Fibroblast of mammary gland (primary cell): ENCODE data around the gene ATOH8.

Source experiments
- DNase-seq: peaks from one replicate; pipeline ENCODE4 v3.0.0-alpha.2; 2010; ENCODE audit warnings: low read depth
- H3K4me3 ChIP-seq: 2 replicates; pipeline ENCODE4 v1.5.1; 2011; ENCODE audit warnings: low read depth, mild to moderate bottlenecking, low read length, moderate library complexity; ENCODE audit not compliant: control insufficient read depth
- CTCF ChIP-seq: conservative IDR thresholded peaks from 2 replicates; pipeline ENCODE4 v1.5.1; 2011; ENCODE audit warnings: low read depth, low read length, inconsistent platforms; ENCODE audit not compliant: control insufficient read depth, insufficient read depth

ATOH8 gene

GRCh38 chr2:85793584-85793983 lies 39.8 kb downstream of the ATOH8 start:
- DNase-seq, result no peak
- TF ChIP-seq CTCF, result no peak
- no peak overlapping the region for H3K4me3 ChIP-seq

GRCh38 chr2:85794038-85794441 lies 40.2 kb downstream of the ATOH8 start:
- DNase-seq, result no peak
- TF ChIP-seq CTCF, result no peak
- H3K4me3 ChIP-seq, result no peak overlapping the region

- no peak for TF ChIP-seq CTCF
- DNase-seq, result no peak
- H3K4me3 ChIP-seq, result no peak overlapping the region
Measured at GRCh38 chr2:85794491-85795121, 40.8 kb downstream of the ATOH8 start.

GRCh38 chr2:85795331-85796045 lies 41.7 kb downstream of the ATOH8 start:
- no peak for DNase-seq
- no peak for TF ChIP-seq CTCF
- H3K4me3 ChIP-seq, result no peak overlapping the region

- no peak for DNase-seq
Measured at GRCh38 chr2:85796046-85796340, 42.2 kb downstream of the ATOH8 start.

More at GRCh38 chr2:85796046-85796340, 42.2 kb downstream of the ATOH8 start:
- H3K4me3 ChIP-seq, result no peak overlapping the region
- TF ChIP-seq CTCF, result no peak
